HCT116 (cell line): Measurements from ENCODE around the gene ARHGEF10L. TPM values are rescaled to one million over a fixed set of nuclear protein-coding genes. Genes with fewer than 3 reads are reported as not detected.

Experiments used
- ATAC-seq: fragments of 200-7000 bp; cut with Tn5 transposase; 2 replicates; pipeline ENCODE4 v1.9.1; 2020; ENCODE audit warnings: mild to moderate bottlenecking, moderate library complexity
- BruUV-seq: library from RNA; stranded (reverse); fragments of 400-500 nt; replicated peaks from 2 replicates; lab custom pipeline; 2021; lab: Mats Ljungman, UMichigan
- CTCF ChIA-PET: fragments of 300-600 bp; sonication (Branson Sonifier 250); formaldehyde crosslinking; loops from one replicate; lab custom pipeline; 2021; ENCODE audit warnings: antibody characterized with exemption; lab: Charles Lee
- POLR2A ChIA-PET: fragments of 300-600, 350-600 bp; sonication (Branson Sonifier 250); formaldehyde crosslinking; loops from one replicate; lab custom pipeline; 2021; ENCODE audit warnings: antibody characterized with exemption; lab: Charles Lee
- RAD21 ChIA-PET, 2 experiments: fragments of 300-600 bp; sonication (Branson Sonifier 250); formaldehyde crosslinking; loops; one replicate each; lab custom pipeline; 2023; ENCODE audit warnings: low total read pairs in 2 of 2; ENCODE audit not compliant: uncharacterized antibody in 2 of 2, unreplicated experiment in 2 of 2, low non-redundant PET in 1 of 2; lab: Charles Lee
- DNase-seq: peaks from one replicate; pipeline ENCODE4 v3.0.0-alpha.2; 2010; ENCODE audit warnings: low read depth, low spot score
- H2AFZ ChIP-seq: fragments of 200-600 bp; shearing (Covaris generic), sonication (generic); 2 replicates; pipeline ENCODE4 v1.6.1; 2017; ENCODE audit warnings: low read depth, mixed run types, mixed read lengths, antibody characterized with exemption, low read length; ENCODE audit not compliant: poor library complexity, severe bottlenecking
- H3K27ac ChIP-seq: 2 replicates; pipeline ENCODE4 v1.5.1; 2012; ENCODE audit warnings: low read depth, low read length
- H3K27me3 ChIP-seq: fragments of 200-600 bp; sonication (generic); 2 replicates; pipeline ENCODE4 v1.6.1; 2016; ENCODE audit warnings: mixed run types, low read length, mixed read lengths; ENCODE audit not compliant: insufficient read depth
- H3K36me3 ChIP-seq, 2 experiments: fragments of 200-500 bp in 1 of 2; fragments of 200-600 bp in 1 of 2; sonication (Bioruptor generic) in 1 of 2; sonication (generic) in 1 of 2; 2 replicates each; pipeline versions ENCODE4 v1.5.1 to v1.6.1; 2014 to 2016; ENCODE audit warnings: low read length in 2 of 2, inconsistent platforms in 1 of 2, mixed read lengths in 1 of 2, mixed run types in 1 of 2; ENCODE audit not compliant: insufficient read depth in 2 of 2, control insufficient read depth in 1 of 2
- H3K4me1 ChIP-seq, 2 experiments: fragments of 200-600 bp in 1 of 2; sonication (generic) in 1 of 2; 2 replicates each; pipeline versions ENCODE4 v1.5.1 to v1.6.1; 2012 to 2017; ENCODE audit warnings: low read length in 2 of 2, inconsistent platforms in 1 of 2, mild to moderate bottlenecking in 1 of 2, mixed read lengths in 1 of 2, mixed run types in 1 of 2, moderate library complexity in 1 of 2; ENCODE audit not compliant: insufficient read depth in 2 of 2, control insufficient read depth in 1 of 2
- H3K4me2 ChIP-seq: fragments of 200-600 bp; sonication (generic); 2 replicates; pipeline ENCODE4 v1.6.1; 2017; ENCODE audit warnings: mixed run types, low read length, mixed read lengths
- H3K4me3 ChIP-seq, 2 experiments: fragments of 200-600 bp in 1 of 2; sonication (generic) in 1 of 2; replicated peaks in 1 of 2; 2 replicates each; pipeline ENCODE4 v1.5.1; 2011 to 2016; ENCODE audit warnings: low read length in 2 of 2, control low read depth in 1 of 2, low read depth in 1 of 2, mild to moderate bottlenecking in 1 of 2, mixed read lengths in 1 of 2, mixed run types in 1 of 2
- H3K79me2 ChIP-seq: fragments of 200-600 bp; sonication (generic); 2 replicates; pipeline ENCODE4 v1.6.1; 2017; ENCODE audit warnings: mild to moderate bottlenecking, mixed run types, low read length, moderate library complexity, mixed read lengths; ENCODE audit not compliant: insufficient read depth
- H3K9ac ChIP-seq: fragments of 200-600 bp; sonication (generic); 2 replicates; pipeline ENCODE4 v1.6.1; 2016; ENCODE audit warnings: low read length, mixed read lengths
- H3K9me2 ChIP-seq: fragments of 200-600 bp; sonication (generic), shearing (Covaris generic); 2 replicates; pipeline ENCODE4 v1.6.1; 2017; ENCODE audit warnings: mixed run types, mild to moderate bottlenecking, moderate library complexity; ENCODE audit not compliant: insufficient read depth
- H3K9me3 ChIP-seq, 2 experiments: fragments of 200-500 bp in 1 of 2; fragments of 200-600 bp in 1 of 2; sonication (Bioruptor generic) in 1 of 2; sonication (generic) in 1 of 2; 2 replicates each; pipeline ENCODE4 v1.6.1; 2014 to 2017; ENCODE audit warnings: low read length in 2 of 2, mixed read lengths in 2 of 2, inconsistent platforms in 1 of 2, low read depth in 1 of 2, mild to moderate bottlenecking in 1 of 2, mixed run types in 1 of 2, moderate library complexity in 1 of 2; ENCODE audit not compliant: control insufficient read depth in 1 of 2, insufficient read depth in 1 of 2
- H4K20me1 ChIP-seq: fragments of 200-600 bp; sonication (generic), shearing (Covaris generic); 2 replicates; pipeline ENCODE4 v1.6.1; 2017; ENCODE audit warnings: mixed run types, mild to moderate bottlenecking, moderate library complexity; ENCODE audit not compliant: insufficient read depth
- ATF3 ChIP-seq: IDR thresholded peaks from 2 replicates; pipeline ENCODE4 v1.6.1; 2012
- CBX3 ChIP-seq: IDR thresholded peaks from 2 replicates; pipeline ENCODE4 v1.6.1; 2012; ENCODE audit warnings: low read depth
- CEBPB ChIP-seq: IDR thresholded peaks from 2 replicates; pipeline ENCODE4 v1.6.1; 2012; ENCODE audit warnings: low read depth
- EZH2phosphoT487 ChIP-seq: fragments of 200-600 bp; IDR thresholded peaks from 2 replicates; pipeline ENCODE4 v1.6.1; 2018; ENCODE audit warnings: antibody characterized with exemption, borderline replicate concordance
- FOSL1 ChIP-seq: IDR thresholded peaks from 2 replicates; pipeline ENCODE4 v1.6.1; 2012; ENCODE audit warnings: low read depth
- POLR2A ChIP-seq: IDR thresholded peaks from 2 replicates; pipeline ENCODE4 v1.7.0; 2011; ENCODE audit warnings: borderline replicate concordance; ENCODE audit not compliant: insufficient read depth, insufficient read length; ENCODE audit errors: extremely low read depth
- POLR2AphosphoS5 ChIP-seq: IDR thresholded peaks from 2 replicates; pipeline ENCODE4 v1.6.1; 2011; ENCODE audit warnings: mild to moderate bottlenecking, low read depth, low read length, moderate library complexity
- SIN3A ChIP-seq: IDR thresholded peaks from 2 replicates; pipeline ENCODE4 v1.6.1; 2012; ENCODE audit warnings: low read depth
- TCF7L2 ChIP-seq: IDR thresholded peaks from 2 replicates; pipeline ENCODE4 v1.7.0; 2011; ENCODE audit warnings: borderline replicate concordance, inconsistent platforms; ENCODE audit not compliant: insufficient read depth, insufficient read length; ENCODE audit errors: extremely low read depth
- YY1 ChIP-seq: IDR thresholded peaks from 2 replicates; pipeline ENCODE4 v1.6.1; 2011; ENCODE audit warnings: low read length, low read depth, moderate library complexity, mild to moderate bottlenecking; ENCODE audit not compliant: insufficient replicate concordance; ENCODE audit errors: extremely low read depth
- ZNF274 ChIP-seq: fragments of 200-500 bp; sonication (Bioruptor generic); IDR thresholded peaks from 2 replicates; pipeline ENCODE4 v1.6.1; 2014; ENCODE audit warnings: mild to moderate bottlenecking, low read depth, low read length, inconsistent platforms
- intact Hi-C: fragments of 100-400 bp; cut with micrococcal nuclease; formaldehyde crosslinking; loops from 2 replicates; pipeline ENCODE4 v1.10.0; 2022
- total RNA-seq: library from RNA; stranded (reverse); gene quantifications from one replicate; pipeline ENCODE4 v1.2.1, GENCODE V29; 2021; ENCODE audit not compliant: unreplicated experiment
- TF ChIP-seq, protein P1 (sequence below), 3 experiments: fragments of 200-600 bp in 1 of 3; sonication (generic) in 1 of 3; IDR thresholded peaks in 2 of 3; conservative IDR thresholded peaks in 1 of 3; 2 replicates each; pipeline ENCODE4 v1.5.1; 2012 to 2017; ENCODE audit warnings: low read depth in 2 of 3, low read length in 2 of 3, antibody characterized with exemption in 1 of 3, borderline replicate concordance in 1 of 3, control low read depth in 1 of 3, mild to moderate bottlenecking in 1 of 3, mixed read lengths in 1 of 3, mixed run types in 1 of 3, moderate library complexity in 1 of 3; ENCODE audit not compliant: insufficient read depth in 1 of 3
- TF ChIP-seq, protein P2 (sequence below): IDR thresholded peaks from 2 replicates; pipeline ENCODE4 v1.6.1; 2012

The ARHGEF10L gene
- total RNA-seq, 1 experiment from 2014 or later: 14.7 TPM

GRCh38 chr1:17539118-17539476 is 401 bp upstream of the ARHGEF10L start:
- TF ChIP-seq, protein P1, sequence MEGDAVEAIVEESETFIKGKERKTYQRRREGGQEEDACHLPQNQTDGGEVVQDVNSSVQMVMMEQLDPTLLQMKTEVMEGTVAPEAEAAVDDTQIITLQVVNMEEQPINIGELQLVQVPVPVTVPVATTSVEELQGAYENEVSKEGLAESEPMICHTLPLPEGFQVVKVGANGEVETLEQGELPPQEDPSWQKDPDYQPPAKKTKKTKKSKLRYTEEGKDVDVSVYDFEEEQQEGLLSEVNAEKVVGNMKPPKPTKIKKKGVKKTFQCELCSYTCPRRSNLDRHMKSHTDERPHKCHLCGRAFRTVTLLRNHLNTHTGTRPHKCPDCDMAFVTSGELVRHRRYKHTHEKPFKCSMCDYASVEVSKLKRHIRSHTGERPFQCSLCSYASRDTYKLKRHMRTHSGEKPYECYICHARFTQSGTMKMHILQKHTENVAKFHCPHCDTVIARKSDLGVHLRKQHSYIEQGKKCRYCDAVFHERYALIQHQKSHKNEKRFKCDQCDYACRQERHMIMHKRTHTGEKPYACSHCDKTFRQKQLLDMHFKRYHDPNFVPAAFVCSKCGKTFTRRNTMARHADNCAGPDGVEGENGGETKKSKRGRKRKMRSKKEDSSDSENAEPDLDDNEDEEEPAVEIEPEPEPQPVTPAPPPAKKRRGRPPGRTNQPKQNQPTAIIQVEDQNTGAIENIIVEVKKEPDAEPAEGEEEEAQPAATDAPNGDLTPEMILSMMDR (IDR thresholded peaks at IDR 0.05 in 2 of 3, conservative IDR thresholded peaks at IDR 0.05 in 1 of 3; ENCODE audit: borderline replicate concordance in 1 of 3, insufficient read depth in 1 of 3, low read depth in 2 of 3, low read length in 2 of 3): no peak
- TF ChIP-seq CBX3 (no peak), EZH2phosphoT487 (no peak), ZNF274 (no peak), TCF7L2 (no peak), POLR2A (no peak), FOSL1 (no peak), SIN3A (no peak), ATF3 (no peak), CEBPB (no peak), YY1 (no peak), POLR2AphosphoS5 (no peak)
- TF ChIP-seq, protein P2, sequence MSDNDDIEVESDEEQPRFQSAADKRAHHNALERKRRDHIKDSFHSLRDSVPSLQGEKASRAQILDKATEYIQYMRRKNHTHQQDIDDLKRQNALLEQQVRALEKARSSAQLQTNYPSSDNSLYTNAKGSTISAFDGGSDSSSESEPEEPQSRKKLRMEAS: no peak
- RAD21 ChIA-PET: interaction anchor here in 1 of 2 experiments (0.6 kb wide), 1 partner anchor 71 kb away, joined by 3 read pairs; no protein-coding TSS in a partner anchor
- Histone ChIP-seq H4K20me1 (no peaks in the 10 kb centered on the region), H3K27ac (peak overlapping the region; percentile 84; the same call in 1 of the 2 replicates), H3K9me2 (no peaks in the 10 kb centered on the region), H3K79me2 (peaks cover 26% of the 10 kb centered on the region), H3K27me3 (no peaks in the 10 kb centered on the region), H3K9me3 (no peaks in the 10 kb centered on the region), H3K9ac (peak overlapping the region; percentile 42), H3K36me3 (no peaks in the 10 kb centered on the region), H3K4me2 (peak overlapping the region; percentile 68), H3K4me3 (peak overlapping the region; percentile 37 to 54), H2AFZ (no peak overlapping the region), H3K4me1 (peaks cover 8 to 42% of the 10 kb centered on the region in 2 experiments; a peak in 3 of 4 replicates)
- POLR2A ChIA-PET: interaction anchor here (1.1 kb wide), 1 partner anchor 18 kb away, joined by 3 read pairs; no protein-coding TSS in a partner anchor
- intact Hi-C loops: no loop called here
- ATAC-seq: peak; percentile 1; the same call in 1 of the 2 replicates
- CTCF ChIA-PET: interaction anchor here (1.1 kb wide), 1 partner anchor 36 kb away, joined by 3 read pairs; no protein-coding TSS in a partner anchor
- no TSS peak for BruUV-seq
- DNase-seq: no peak
